ENCODE measurements around the gene VSIG4.
"Not testable (repeated sequence)": the region's sequence is repeated elsewhere in the genome, so short reads cannot be mapped to it uniquely, and the experiment has no call there.

VSIG4 gene

GRCh38 chrX:66007851-66008250 lies 32.0 kb downstream of the VSIG4 start:
- DNase-seq: no peak

- no peak for DNase-seq
These were observed 33.9 kb downstream of the VSIG4 start for GRCh38 chrX:66005830-66006449.

GRCh38 chrX:66004928-66005829 lies 34.7 kb downstream of the VSIG4 start:
- DNase-seq: peak; percentile 18

GRCh38 chrX:66002824-66003680 lies 36.8 kb downstream of the VSIG4 start:
- no peak for DNase-seq

GRCh38 chrX:66001596-66001995 lies 38.3 kb downstream of the VSIG4 start:
- DNase-seq: no peak

GRCh38 chrX:66000628-66001272 lies 39.1 kb downstream of the VSIG4 start:
- no peak for DNase-seq

GRCh38 chrX:66000178-66000577 lies 39.7 kb downstream of the VSIG4 start:
- no peak for DNase-seq

GRCh38 chrX:65999563-66000148 lies 40.2 kb downstream of the VSIG4 start:
- no peak for DNase-seq

GRCh38 chrX:65999029-65999562 lies 40.8 kb downstream of the VSIG4 start:
- DNase-seq: no peak

- no peak for DNase-seq
These were observed 41.7 kb downstream of the VSIG4 start for GRCh38 chrX:65997978-65998717.

- no peak for DNase-seq
These were observed 45.1 kb downstream of the VSIG4 start for GRCh38 chrX:65994519-65995506.

- no peak for DNase-seq
These were observed 45.9 kb downstream of the VSIG4 start for GRCh38 chrX:65993915-65994460.

- no peak for DNase-seq
These were observed 46.5 kb downstream of the VSIG4 start for GRCh38 chrX:65993332-65993731.

- no peak for DNase-seq
These were observed 49.2 kb downstream of the VSIG4 start for GRCh38 chrX:65990702-65991101.

- no peak for DNase-seq
These were observed 52.1 kb downstream of the VSIG4 start for GRCh38 chrX:65987811-65988210.

GRCh38 chrX:65985922-65986588 lies 53.8 kb downstream of the VSIG4 start:
- peak; percentile 72 for DNase-seq

GRCh38 chrX:65985211-65985610 lies 54.7 kb downstream of the VSIG4 start:
- DNase-seq: no peak

GRCh38 chrX:65977161-65977560 lies 62.7 kb downstream of the VSIG4 start:
- not testable (repeated sequence) for DNase-seq

- no peak for DNase-seq
These were observed 63.7 kb downstream of the VSIG4 start for GRCh38 chrX:65976161-65976560.
